ENCODE data around the gene KIAA0040.

GRCh38 chr1:175120511-175120910, 72.1 kb downstream of the KIAA0040 start:
- TF ChIP-seq CTCF (IDR thresholded peaks at IDR 0.05) (no peak), POLR2AphosphoS5 (IDR thresholded peaks at IDR 0.05; ENCODE audit: low read depth, low read length) (no peak), SIN3A (IDR thresholded peaks at IDR 0.05; ENCODE audit: borderline replicate concordance, insufficient read depth, low read depth, low read length) (no peak), TCF7L2 (IDR thresholded peaks at IDR 0.05; ENCODE audit: low read depth, low read length) (no peak), REST (IDR thresholded peaks at IDR 0.05; ENCODE audit: insufficient read depth in 1 of 2, low read depth in 2 of 2, low read length in 1 of 2) (no peak)

Data from Panc1 (cell line).